Measurements from ENCODE around the gene SCARB2. TPM values are rescaled to one million over a fixed set of nuclear protein-coding genes. Genes with fewer than 3 reads are reported as not detected.
A peak's percentile ranks its signal among the peaks of the same experiment; 100 is the strongest.

SCARB2 gene
- total and polyA plus RNA-seq, 11 donors: 84.9 to 208 (median 97.5) TPM

DNA sequence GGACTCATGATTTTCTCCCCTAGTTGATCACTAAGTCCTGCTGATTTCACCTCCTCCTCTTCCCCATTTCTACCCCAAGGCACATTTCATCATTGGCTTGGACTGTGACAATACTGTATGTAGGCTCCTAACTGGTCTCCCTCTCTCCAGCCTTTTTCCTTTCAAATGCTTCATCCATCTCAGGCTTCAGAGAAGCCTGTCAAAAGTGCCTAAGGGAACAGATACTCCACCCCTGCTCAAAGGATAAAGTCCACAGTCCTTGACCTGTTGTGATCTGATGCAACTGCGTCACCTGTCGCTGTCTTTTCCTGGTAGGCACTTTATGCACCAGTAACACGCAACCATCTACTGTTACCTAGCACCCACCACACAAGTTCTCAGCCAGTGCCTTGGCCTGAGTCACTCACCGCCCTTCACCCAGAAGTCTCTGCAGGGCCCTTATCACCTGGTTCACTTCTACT, 12.8 kb downstream of the SCARB2 start:
- peaks cover 16 to 97% (median 77%) of the 10 kb centered on the region in 12 donors for H3K4me1 ChIP-seq
- no peak for ATAC-seq
- peaks cover 0 to under 1% (median 0%) of the 10 kb centered on the region in 9 donors for H3K36me3 ChIP-seq
- 95 to 100% (median 97%) methylated on average over 4 of the region's 4 CpGs for WGBS, 4 donors
- H3K4me3 ChIP-seq: no peak overlapping the region
- no peak for DNase-seq
- no peaks in the 10 kb centered on the region for H3K27me3 ChIP-seq
- peak overlapping the region in 5 of 12 donors; percentile 28 to 91 (median 72) for H3K27ac ChIP-seq
- TF ChIP-seq CTCF (IDR thresholded peaks at IDR 0.05) (no peak), POLR2A (IDR thresholded peaks at IDR 0.05) (no peak)
- intact Hi-C loops (cut with DNase I): loop anchor here in 1 of 10 donors (10.0 kb wide), 1 partner anchor 104 kb away; the partner anchor contains the start of gene STBD1
- H3K9me3 ChIP-seq: no peaks in the 10 kb centered on the region

GRCh38 chr4:76199664-76200211, 13.9 kb downstream of the SCARB2 start:
- Histone ChIP-seq H3K9me3 (no peaks in the 10 kb centered on the region), H3K36me3 (peaks cover 0 to 11% (median 8%) of the 10 kb centered on the region in 9 donors), H3K27ac (peak overlapping the region in 11 of 12 donors; percentile 28 to 91 (median 65)), H3K4me1 (peaks cover 22 to 97% (median 74%) of the 10 kb centered on the region in 12 donors), H3K27me3 (no peaks in the 10 kb centered on the region), H3K4me3 (peak overlapping the region in 2 of 12 donors; percentile 19 to 33)
- intact Hi-C loops (cut with DNase I): loop anchor here in 2 of 10 donors (10.0 kb wide), 2 partner anchors 105 to 805 kb away; partner anchors contain the start of gene STBD1 (in 1 of the 2)
- DNase-seq (no peak), ATAC-seq (peak in 3 of 4 donors; percentile 8 to 25 (median 8))
- 35 to 46% (median 40%) methylated on average over 13 of the region's 13 CpGs for WGBS, 4 donors
- TF ChIP-seq CTCF (IDR thresholded peaks at IDR 0.05) (peak in 1 of 12 donors; percentile 7), POLR2A (IDR thresholded peaks at IDR 0.05) (no peak)

DNA sequence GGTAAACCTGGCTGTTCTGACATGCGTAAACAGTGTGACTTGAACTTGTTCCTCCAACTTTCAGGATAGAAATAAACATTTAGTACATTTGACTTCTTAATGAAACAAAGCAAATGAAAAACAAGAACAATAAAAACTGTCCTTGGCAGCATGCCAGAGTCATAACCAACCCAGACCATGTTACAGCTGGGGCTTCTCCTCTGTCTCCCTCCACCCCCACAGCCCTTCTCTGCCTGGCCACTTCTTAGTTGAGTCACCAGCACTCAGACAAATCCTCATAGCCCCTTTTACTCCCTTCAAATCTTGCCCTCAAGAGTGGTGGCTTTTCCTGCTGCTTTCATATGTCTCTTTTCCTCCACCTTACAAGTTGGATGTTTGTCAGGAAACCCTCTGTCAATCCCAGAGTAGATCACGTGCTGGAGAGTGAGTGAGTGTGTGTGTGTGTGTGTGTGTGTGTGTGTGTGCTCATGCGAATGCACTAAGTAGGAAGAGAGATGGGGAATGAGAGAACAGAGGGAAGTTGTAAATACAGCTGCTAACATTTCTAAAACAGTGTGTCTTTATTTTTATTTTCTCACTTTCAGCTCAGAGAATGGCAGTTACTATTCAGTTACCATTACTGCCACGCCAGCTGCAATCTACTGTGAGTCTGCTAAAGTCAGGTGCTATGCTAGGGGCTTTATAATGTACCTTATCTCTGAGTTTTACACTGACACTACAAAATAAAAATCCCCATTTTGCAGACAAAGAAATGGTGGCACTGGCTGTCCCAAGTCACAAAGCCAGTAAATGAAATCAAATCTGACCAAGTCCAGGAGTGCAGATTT, 15.0 kb downstream of the SCARB2 start:
- intact Hi-C loops (cut with DNase I): loop anchor here in 1 of 10 donors (10.0 kb wide), 1 partner anchor 806 kb away; no protein-coding TSS in a partner anchor
- H3K4me1 ChIP-seq: peaks cover 26 to 97% (median 75%) of the 10 kb centered on the region in 12 donors
- peak overlapping the region in 2 of 12 donors; percentile 1 to 5 for H3K4me3 ChIP-seq
- DNase-seq: peak in 4 of 5 donors; percentile 49 to 76 (median 72)
- peak; percentile 65 to 83 (median 74) for ATAC-seq
- no peaks in the 10 kb centered on the region for H3K9me3 ChIP-seq
- H3K36me3 ChIP-seq: peaks cover 0 to 23% (median 16%) of the 10 kb centered on the region in 9 donors
- TF ChIP-seq CTCF (IDR thresholded peaks at IDR 0.05) (no peak), POLR2A (IDR thresholded peaks at IDR 0.05) (no peak)
- H3K27me3 ChIP-seq: no peaks in the 10 kb centered on the region
- 34 to 38% (median 37%) methylated on average over 4 of the region's 4 CpGs for WGBS, 4 donors
- H3K27ac ChIP-seq: peak overlapping the region; percentile 43 to 91 (median 67)

All from heart left ventricle (tissue), 16 donors.